OCI-M1 (cell line): Measurements from ENCODE around the gene POGLUT3.

Source experiments
- DNase-seq: peaks from one replicate; lab custom pipeline; 2025; lab: John Stamatoyannopoulos, UW

POGLUT3 gene, protein sequence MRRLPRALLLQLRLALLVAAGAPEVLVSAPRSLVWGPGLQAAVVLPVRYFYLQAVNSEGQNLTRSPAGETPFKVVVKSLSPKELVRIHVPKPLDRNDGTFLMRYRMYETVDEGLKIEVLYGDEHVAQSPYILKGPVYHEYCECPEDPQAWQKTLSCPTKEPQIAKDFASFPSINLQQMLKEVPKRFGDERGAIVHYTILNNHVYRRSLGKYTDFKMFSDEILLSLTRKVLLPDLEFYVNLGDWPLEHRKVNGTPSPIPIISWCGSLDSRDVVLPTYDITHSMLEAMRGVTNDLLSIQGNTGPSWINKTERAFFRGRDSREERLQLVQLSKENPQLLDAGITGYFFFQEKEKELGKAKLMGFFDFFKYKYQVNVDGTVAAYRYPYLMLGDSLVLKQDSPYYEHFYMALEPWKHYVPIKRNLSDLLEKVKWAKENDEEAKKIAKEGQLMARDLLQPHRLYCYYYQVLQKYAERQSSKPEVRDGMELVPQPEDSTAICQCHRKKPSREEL

GRCh38 chr11:108498046-108498815 lies at the start of gene POGLUT3:
TSS of gene POGLUT3 (minus strand) at chr11:108498384. CDS start at chr11:108498366, 18 bp downstream.
- DNase-seq: peak; percentile 18

GRCh38 chr11:108545909-108546501 lies 47.8 kb upstream of the POGLUT3 start:
- DNase-seq: no peak

GRCh38 chr11:108543316-108543964 lies 45.3 kb upstream of the POGLUT3 start:
- no peak for DNase-seq

DNA sequence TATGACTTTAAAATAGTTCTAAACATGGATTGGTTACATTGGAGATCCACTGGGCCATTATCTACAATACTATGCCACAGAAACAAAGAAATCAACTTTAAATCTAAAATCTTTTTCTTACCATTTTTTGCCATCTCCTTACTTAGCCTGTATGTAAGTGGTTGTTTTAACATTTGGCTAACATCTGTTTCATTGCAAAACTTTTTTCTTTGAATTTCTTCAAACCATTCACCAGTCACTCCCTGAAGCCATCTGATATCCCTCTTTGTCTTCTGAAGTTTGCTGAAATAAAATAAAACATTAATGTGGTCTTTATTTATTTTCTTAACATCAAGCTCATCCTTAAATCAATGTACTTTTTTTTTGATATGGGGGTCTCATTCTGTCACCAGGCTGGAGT lies 43.3 kb upstream of the POGLUT3 start:
- DNase-seq: no peak

GRCh38 chr11:108538502-108538901 lies 40.3 kb upstream of the POGLUT3 start:
- DNase-seq: no peak

DNA sequence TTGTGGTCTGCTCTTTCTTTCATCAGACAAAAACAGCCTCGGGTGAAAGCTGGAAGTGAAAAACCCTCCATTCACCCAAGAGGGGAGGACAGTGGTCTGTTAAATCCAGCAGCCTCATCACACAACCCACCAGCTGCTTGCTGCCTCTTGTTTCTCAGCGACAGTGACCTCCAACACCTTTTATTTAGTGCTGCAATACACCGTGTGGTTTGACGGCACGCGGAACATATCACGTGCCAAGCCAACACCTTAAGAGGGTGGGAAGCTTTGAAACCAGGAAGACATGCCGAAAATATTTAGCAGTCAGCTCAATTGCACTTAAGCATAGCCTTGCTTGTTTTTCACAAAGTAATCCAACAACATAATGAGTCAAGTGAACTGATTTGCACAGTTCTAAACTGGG lies 39.8 kb upstream of the POGLUT3 start:
- DNase-seq: no peak

GRCh38 chr11:108536783-108537182 lies 38.6 kb upstream of the POGLUT3 start:
- no peak for DNase-seq

- no peak for DNase-seq
These were observed 37.3 kb upstream of the POGLUT3 start for GRCh38 chr11:108535384-108535955.

GRCh38 chr11:108534274-108534882 lies 36.2 kb upstream of the POGLUT3 start:
- no peak for DNase-seq

- DNase-seq: no peak
These were observed 32.2 kb upstream of the POGLUT3 start for GRCh38 chr11:108530426-108530825.

GRCh38 chr11:108527382-108527781 lies 29.2 kb upstream of the POGLUT3 start:
- DNase-seq: no peak

GRCh38 chr11:108525161-108525560 lies 27.0 kb upstream of the POGLUT3 start:
- no peak for DNase-seq

DNA sequence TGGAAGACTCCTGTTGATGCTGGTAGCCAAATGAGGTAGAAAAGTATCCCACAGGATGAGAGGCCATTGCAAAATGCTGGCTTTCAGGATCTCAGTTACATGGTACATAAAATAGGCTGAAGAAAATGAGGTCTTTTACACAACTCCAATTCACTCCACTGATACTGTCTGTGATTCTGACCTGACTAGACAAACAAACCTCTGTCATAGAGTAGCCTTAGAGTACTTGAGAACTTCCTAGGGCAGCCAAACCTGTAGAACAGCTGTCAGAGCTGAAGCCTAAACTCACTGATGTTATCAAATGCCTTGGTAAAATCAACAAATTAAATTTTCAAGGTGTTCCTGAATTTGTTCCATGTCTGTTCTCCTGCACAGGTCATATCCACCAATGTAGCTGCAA lies 26.2 kb upstream of the POGLUT3 start:
- no peak for DNase-seq

GRCh38 chr11:108522318-108522717 lies 24.1 kb upstream of the POGLUT3 start:
- DNase-seq: no peak

DNA sequence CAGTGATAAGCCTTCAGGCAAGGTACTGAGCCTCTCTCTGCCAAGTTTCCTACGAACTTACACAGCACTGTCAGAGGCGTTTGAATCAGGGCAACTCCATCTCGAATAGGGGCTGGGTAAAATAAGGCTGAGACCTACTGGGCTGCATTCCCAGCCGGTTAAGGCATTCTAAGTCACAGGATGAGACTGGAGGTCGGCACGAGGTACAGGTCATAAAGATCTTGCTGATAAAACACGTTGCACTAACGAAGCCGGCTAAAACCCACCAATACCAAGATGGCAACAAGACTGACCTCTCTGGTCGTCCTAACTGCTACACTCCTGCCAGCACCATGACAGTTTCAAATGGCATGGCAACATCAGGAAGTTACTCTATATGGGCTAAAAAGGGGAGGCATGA lies 20.4 kb upstream of the POGLUT3 start:
- no peak for DNase-seq

- DNase-seq: no peak
These were observed 17.9 kb upstream of the POGLUT3 start for GRCh38 chr11:108516125-108516524.

DNA sequence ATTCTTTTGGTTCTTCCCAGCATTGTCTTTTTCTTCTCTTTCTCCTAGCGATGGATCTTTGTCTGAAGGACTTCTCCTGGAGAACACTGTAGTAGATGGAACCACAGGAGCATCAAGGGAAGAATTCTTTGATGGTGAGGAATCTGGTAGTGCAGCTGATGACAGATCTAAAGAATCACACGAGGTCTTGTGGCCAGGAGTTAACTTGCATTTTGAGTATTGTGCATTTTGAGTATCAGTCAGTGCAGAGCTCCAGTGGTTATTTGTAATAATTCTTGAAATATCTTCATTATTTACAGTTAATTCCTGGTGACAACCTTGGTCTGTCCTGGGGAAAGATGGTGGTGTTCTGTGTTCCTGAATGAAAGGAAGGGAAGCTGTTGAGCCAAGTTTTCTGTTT lies 14.5 kb upstream of the POGLUT3 start:
- no peak for DNase-seq

DNA sequence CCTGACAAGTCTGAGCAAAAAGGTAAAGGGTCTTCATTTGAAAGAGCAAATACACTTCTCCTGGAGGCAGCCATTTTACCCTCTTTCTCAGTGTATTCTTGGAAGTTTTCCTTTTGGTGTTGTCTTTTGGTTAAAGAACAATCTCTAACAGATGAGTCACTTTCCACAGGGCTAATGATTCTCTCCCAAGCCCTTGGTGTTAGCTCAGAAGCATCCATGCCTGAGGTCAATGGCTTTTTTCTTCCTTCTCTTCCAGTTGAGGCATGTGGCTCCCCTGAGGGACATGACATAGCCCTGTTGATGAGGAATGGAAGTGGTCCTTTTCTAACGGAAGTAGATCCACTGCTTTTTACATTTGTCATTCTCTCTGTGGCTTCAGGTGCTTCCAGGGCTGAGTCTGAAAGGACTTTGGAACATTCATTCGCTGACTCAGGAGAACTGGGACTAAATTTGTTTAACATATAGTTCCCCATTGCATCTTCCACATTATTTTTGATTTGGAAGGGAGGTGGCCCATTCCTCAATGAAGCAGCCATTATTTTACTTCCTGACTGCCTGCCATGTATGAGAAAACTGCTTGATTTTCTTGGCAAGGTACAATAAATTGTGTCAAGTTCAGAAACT lies 13.8 kb upstream of the POGLUT3 start:
- DNase-seq: no peak

DNA sequence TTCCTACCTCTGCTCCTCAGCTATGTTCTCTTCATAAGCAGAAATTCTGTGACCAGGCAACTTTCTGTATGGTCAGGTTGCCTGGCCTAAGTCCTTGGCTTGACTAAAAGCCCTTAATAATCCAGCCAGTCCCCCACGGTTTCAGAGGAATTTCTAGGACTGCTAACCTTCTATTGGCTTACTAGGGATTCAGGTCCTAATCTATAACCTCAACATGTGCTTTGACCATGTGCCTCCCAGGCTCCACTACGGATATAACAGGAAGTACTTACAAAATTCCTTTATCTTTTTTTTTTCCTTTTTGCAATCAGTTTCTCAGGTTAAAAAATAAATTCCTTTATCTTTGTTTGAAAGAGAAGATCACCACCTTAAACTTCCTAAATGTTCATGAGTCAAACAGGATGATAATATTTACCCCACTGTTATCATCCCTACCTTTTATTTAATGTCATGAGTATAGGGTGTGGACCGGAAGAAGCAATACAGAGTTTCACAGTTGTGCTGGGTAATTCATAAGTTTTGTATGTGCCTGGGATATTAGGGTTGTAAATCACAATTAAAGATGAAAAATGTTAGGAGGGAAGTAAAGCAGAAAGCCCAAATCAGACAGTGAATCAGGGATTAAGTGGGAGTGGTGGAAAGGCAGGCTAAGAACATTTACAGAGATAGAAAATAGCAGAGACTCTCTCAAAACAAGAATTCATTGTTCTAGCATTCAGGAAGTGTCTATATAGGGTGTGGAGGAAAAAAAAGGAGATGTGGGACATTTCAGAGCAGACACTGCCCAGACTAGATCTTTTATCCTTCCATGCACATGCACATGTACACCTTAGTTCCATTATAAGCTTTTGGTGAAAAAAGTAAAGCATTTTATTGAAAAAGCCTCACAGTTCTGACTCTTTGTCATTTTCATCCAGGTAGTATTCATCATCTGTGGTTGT lies 10.7 kb upstream of the POGLUT3 start:
- DNase-seq: no peak

- DNase-seq: no peak
These were observed 3.2 kb upstream of the POGLUT3 start for GRCh38 chr11:108501396-108501795.
